Erythroblast (primary cell): ENCODE data around the gene JKAMP.

Experiments
- DNase-seq, 2 experiments: peaks; one replicate each; lab custom pipeline; 2025; lab: John Stamatoyannopoulos, UW
- GATA1 ChIP-seq: IDR thresholded peaks from 2 replicates; pipeline ENCODE4 v1.6.1; 2011; ENCODE audit warnings: low read depth, mild to moderate bottlenecking, control low read depth, low read length, moderate library complexity
- POLR2A ChIP-seq: IDR thresholded peaks from 2 replicates; pipeline ENCODE4 v1.6.1; 2011; ENCODE audit warnings: mild to moderate bottlenecking, low read length

Gene JKAMP

DNA sequence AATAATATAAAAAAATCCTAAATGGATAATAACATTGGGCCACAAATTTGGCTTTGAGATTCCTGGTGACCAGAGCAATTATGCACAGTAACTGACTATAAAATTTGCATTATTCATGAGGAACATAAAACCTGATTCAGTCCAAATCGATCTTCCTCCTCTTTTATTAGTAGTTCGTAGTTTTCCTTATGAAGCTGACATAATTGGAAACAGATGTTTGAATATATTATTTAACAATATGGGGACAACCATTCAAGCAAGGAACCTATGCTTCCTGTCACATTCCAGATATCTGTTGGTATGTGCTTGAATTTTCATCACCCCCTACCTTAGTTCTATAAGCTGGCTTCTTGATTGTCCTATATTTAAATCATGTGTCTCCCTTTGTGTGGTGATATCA, 57.4 kb downstream of the JKAMP start:
- DNase-seq = no peak
- no peak for TF ChIP-seq POLR2A
- no peak for TF ChIP-seq GATA1

DNA sequence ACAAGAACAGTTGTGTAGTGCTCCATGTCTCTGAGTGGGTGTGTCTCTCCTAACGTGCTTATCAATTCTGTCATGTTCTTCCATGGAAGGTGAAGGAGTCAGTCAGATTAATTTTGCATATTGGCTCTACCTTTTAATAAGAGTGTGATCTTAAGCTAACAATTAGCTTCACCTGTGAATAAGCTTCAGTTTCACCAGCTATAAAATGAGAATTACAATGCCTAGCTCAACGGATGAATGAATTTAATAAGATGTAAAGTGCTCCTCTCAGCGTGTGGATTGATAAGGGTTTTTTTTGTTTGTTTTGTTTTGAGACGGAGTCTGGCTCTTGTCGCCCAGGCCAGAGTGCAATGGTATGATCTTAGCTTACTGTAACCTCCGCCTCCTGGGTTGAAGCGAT, 59.6 kb downstream of the JKAMP start:
- no peak for TF ChIP-seq GATA1
- no peak for TF ChIP-seq POLR2A
- DNase-seq = no peak

DNA sequence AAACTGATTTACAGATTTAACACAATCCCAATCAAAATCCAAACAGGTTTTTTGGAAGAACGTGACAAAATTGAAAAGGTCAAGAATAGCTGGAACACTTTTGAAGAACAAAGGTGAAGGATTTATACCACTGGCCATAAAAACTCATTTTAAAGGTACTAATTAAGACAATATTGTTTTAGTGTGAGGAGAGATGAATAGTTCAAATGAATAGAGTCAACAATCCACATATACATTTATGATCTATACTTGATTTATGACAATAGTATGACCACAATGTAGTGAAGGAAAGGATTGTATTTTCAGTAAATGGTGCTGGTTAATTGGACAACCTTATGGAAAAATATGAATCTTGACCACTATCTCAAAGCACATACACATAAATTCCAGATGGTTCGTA, 63.0 kb downstream of the JKAMP start:
- TF ChIP-seq GATA1 = no peak
- no peak for TF ChIP-seq POLR2A
- no peak for DNase-seq
